T-helper 2 cell treated with Interferon-gamma antibody and Interleukin-4, amounts not matched to agents 5 μg/mL and 100 μg/mL, for 36 hours (primary cell): Measurements from ENCODE around the gene HSD17B3.
"Not testable (repeated sequence)": the region's sequence is repeated elsewhere in the genome, so short reads cannot be mapped to it uniquely, and the experiment has no call there.

Experiments used
- DNase-seq: peaks from one replicate; pipeline ENCODE4 v3.0.0; 2021; ENCODE audit warnings: low spot score
- H3K27ac Mint-ChIP-seq: one replicate; pipeline ENCODE4 v1.8.0; 2021; ENCODE audit warnings: mild to moderate bottlenecking, mixed read lengths
- H3K27me3 Mint-ChIP-seq: one replicate; pipeline ENCODE4 v1.8.0; 2021; ENCODE audit warnings: low read depth, mixed read lengths
- H3K36me3 Mint-ChIP-seq: one replicate; pipeline ENCODE4 v1.8.0; 2021; ENCODE audit warnings: low read depth, mixed read lengths
- H3K4me1 Mint-ChIP-seq: one replicate; pipeline ENCODE4 v1.8.0; 2021; ENCODE audit warnings: low read depth, mixed read lengths
- H3K4me3 Mint-ChIP-seq: one replicate; pipeline ENCODE4 v1.8.0; 2022; ENCODE audit warnings: mild to moderate bottlenecking, moderate library complexity, mixed read lengths
- H3K9me3 Mint-ChIP-seq: one replicate; pipeline ENCODE4 v1.8.0; 2021; ENCODE audit warnings: mixed read lengths

HSD17B3 gene

GRCh38 chr9:96322736-96323135, 20.8 kb upstream of the HSD17B3 start:
- not testable (repeated sequence) for H3K36me3 Mint-ChIP-seq, H3K27ac Mint-ChIP-seq, H3K4me1 Mint-ChIP-seq, H3K4me3 Mint-ChIP-seq, H3K9me3 Mint-ChIP-seq, DNase-seq, H3K27me3 Mint-ChIP-seq

GRCh38 chr9:96322210-96322609, 20.2 kb upstream of the HSD17B3 start:
- not testable (repeated sequence) for DNase-seq, H3K27me3 Mint-ChIP-seq

GRCh38 chr9:96321515-96321914, 19.5 kb upstream of the HSD17B3 start:
- Mint-ChIP-seq H3K27ac (no peak overlapping the region), H3K4me3 (no peak overlapping the region), H3K27me3 (no peaks in the 10 kb centered on the region)

More at GRCh38 chr9:96322210-96322609, 20.2 kb upstream of the HSD17B3 start:
- H3K9me3 Mint-ChIP-seq, H3K27ac Mint-ChIP-seq, H3K36me3 Mint-ChIP-seq, H3K4me1 Mint-ChIP-seq, H3K4me3 Mint-ChIP-seq: not testable (repeated sequence)

GRCh38 chr9:96320749-96321280, 18.8 kb upstream of the HSD17B3 start:
- H3K9me3 Mint-ChIP-seq, result no peaks in the 10 kb centered on the region
- no peak overlapping the region for H3K4me3 Mint-ChIP-seq
- H3K27me3 Mint-ChIP-seq, result no peaks in the 10 kb centered on the region
- H3K27ac Mint-ChIP-seq, result no peak overlapping the region
- no peak for DNase-seq
- H3K4me1 Mint-ChIP-seq, result no peaks in the 10 kb centered on the region
- no peaks in the 10 kb centered on the region for H3K36me3 Mint-ChIP-seq

More at GRCh38 chr9:96321515-96321914, 19.5 kb upstream of the HSD17B3 start:
- no peak for DNase-seq
- no peaks in the 10 kb centered on the region for H3K4me1 Mint-ChIP-seq
- H3K9me3 Mint-ChIP-seq, result no peaks in the 10 kb centered on the region
- no peaks in the 10 kb centered on the region for H3K36me3 Mint-ChIP-seq

DNA sequence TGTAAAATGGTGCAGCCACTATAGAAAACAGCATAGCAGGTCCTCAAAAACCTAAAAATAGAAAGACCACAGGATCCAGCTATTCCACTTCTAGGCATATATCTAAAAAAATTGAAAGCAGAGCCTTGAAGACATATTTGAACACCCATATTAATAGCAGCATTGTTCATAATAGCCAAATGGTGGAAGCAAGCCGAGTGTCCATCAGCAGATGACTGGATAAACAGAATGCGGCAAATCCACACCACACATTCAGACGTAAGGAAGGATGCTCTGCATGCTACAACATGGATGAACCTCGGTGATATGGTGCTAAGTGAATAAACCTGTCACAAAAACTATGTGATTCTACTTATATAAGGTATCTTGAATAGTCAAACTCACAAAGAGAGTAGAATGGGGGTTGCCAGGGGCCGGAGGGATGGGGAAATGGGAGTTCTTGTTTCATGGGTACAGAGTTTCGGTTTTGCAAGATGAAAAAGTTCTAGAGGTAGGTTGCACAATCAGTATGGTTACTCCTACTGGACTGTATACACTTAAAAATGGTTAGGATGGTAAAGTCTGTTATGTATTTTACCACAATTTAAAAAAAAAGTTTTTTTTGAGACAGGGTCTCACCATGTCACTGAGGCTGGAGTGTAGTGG, 17.1 kb upstream of the HSD17B3 start:
- Mint-ChIP-seq H3K27me3 (peaks cover 2% of the 10 kb centered on the region), H3K27ac (no peak overlapping the region), H3K36me3 (no peaks in the 10 kb centered on the region), H3K4me3 (no peak overlapping the region), H3K9me3 (no peaks in the 10 kb centered on the region), H3K4me1 (no peaks in the 10 kb centered on the region)
- DNase-seq, result no peak

DNA sequence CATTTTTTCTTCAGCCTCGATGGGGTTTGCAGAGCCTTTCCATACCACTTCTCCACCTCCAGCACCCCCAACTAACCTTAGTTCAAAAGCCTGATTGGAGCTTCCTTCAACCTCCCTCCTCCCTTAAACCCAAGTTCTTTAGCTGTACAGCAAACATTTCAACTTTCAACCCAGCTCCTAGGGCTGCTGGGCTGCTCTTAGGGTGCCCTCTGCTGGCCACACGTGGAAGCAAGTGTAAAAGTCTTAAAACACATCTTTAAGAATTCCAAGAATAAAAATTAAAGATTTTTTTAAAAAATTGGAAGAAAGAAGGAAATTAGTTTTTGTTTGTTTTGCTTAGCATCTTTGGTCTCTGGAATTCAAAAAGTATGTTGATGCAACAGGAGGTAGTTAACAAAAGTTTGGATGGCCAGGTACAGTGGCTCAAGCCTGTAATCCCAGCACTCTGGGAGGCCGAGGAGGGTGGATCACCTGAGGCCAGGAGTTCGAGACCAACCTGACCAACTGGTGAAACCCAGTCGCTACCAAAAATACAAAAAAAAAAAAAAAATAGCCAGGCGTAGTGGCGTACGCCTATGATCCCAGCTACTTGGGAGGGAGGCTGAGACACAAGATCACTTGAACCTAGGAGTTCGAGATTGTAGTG, 15.5 kb upstream of the HSD17B3 start:
- H3K27me3 Mint-ChIP-seq, result peaks cover 4% of the 10 kb centered on the region
- H3K4me3 Mint-ChIP-seq, result no peak overlapping the region
- no peaks in the 10 kb centered on the region for H3K36me3 Mint-ChIP-seq
- H3K4me1 Mint-ChIP-seq, result no peaks in the 10 kb centered on the region
- H3K9me3 Mint-ChIP-seq, result peaks cover 13% of the 10 kb centered on the region
- peak; percentile 6 for DNase-seq
- no peak overlapping the region for H3K27ac Mint-ChIP-seq

- no peak overlapping the region for H3K4me3 Mint-ChIP-seq
- H3K36me3 Mint-ChIP-seq, result no peaks in the 10 kb centered on the region
- no peak overlapping the region for H3K27ac Mint-ChIP-seq
- peaks cover 17% of the 10 kb centered on the region for H3K27me3 Mint-ChIP-seq
- DNase-seq, result no peak
- H3K4me1 Mint-ChIP-seq, result no peaks in the 10 kb centered on the region
- peaks cover 25% of the 10 kb centered on the region for H3K9me3 Mint-ChIP-seq
Observed at GRCh38 chr9:96309850-96310249, 7.9 kb upstream of the HSD17B3 start.

- not testable (repeated sequence) for H3K36me3 Mint-ChIP-seq, H3K4me3 Mint-ChIP-seq, H3K27ac Mint-ChIP-seq, H3K9me3 Mint-ChIP-seq, DNase-seq, H3K4me1 Mint-ChIP-seq
- peaks cover 12% of the 10 kb centered on the region for H3K27me3 Mint-ChIP-seq
Observed at GRCh38 chr9:96306958-96307357, 5.0 kb upstream of the HSD17B3 start.

DNA sequence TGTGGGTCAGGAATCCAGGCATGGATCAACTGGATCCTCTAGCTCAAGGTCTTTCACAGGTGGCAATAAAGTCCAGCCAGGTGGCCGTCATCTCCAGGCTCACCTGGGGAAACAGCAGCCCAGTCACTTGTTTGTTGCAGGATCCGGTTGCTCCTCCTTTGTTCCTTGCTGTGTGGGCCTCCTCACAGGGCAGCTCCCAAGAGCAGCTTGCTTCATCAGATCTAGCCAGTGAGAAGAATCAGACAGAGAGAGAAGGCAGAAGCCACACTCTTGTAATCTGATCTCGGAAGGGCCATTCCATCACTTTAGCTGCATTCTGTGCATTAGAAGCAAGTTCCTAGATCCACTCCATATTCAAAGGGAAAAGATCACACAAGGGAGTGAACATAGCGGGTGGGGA, 3.2 kb upstream of the HSD17B3 start:
- Mint-ChIP-seq H3K4me1 (no peaks in the 10 kb centered on the region), H3K27me3 (peaks cover 7% of the 10 kb centered on the region), H3K4me3 (no peak overlapping the region), H3K9me3 (no peaks in the 10 kb centered on the region), H3K36me3 (no peaks in the 10 kb centered on the region), H3K27ac (no peak overlapping the region)
- DNase-seq, result no peak

GRCh38 chr9:96304230-96304629, 2.3 kb upstream of the HSD17B3 start:
- Mint-ChIP-seq H3K27ac (no peak overlapping the region), H3K27me3 (peaks cover 7% of the 10 kb centered on the region), H3K4me1 (no peaks in the 10 kb centered on the region), H3K36me3 (no peaks in the 10 kb centered on the region), H3K4me3 (no peak overlapping the region), H3K9me3 (no peaks in the 10 kb centered on the region)
- no peak for DNase-seq

GRCh38 chr9:96299823-96300222, 2.2 kb downstream of the HSD17B3 start:
- no peak overlapping the region for H3K4me3 Mint-ChIP-seq
- no peaks in the 10 kb centered on the region for H3K4me1 Mint-ChIP-seq
- no peaks in the 10 kb centered on the region for H3K36me3 Mint-ChIP-seq
- H3K27me3 Mint-ChIP-seq, result peaks cover 5% of the 10 kb centered on the region
- no peak for DNase-seq
- H3K9me3 Mint-ChIP-seq, result no peaks in the 10 kb centered on the region
- H3K27ac Mint-ChIP-seq, result no peak overlapping the region

GRCh38 chr9:96294159-96294545, 7.8 kb downstream of the HSD17B3 start:
- no peaks in the 10 kb centered on the region for H3K36me3 Mint-ChIP-seq
- H3K4me1 Mint-ChIP-seq, result no peaks in the 10 kb centered on the region
- no peak overlapping the region for H3K27ac Mint-ChIP-seq
- peaks cover 3% of the 10 kb centered on the region for H3K27me3 Mint-ChIP-seq
- DNase-seq, result no peak
- H3K4me3 Mint-ChIP-seq, result no peak overlapping the region
- H3K9me3 Mint-ChIP-seq, result no peaks in the 10 kb centered on the region

DNA sequence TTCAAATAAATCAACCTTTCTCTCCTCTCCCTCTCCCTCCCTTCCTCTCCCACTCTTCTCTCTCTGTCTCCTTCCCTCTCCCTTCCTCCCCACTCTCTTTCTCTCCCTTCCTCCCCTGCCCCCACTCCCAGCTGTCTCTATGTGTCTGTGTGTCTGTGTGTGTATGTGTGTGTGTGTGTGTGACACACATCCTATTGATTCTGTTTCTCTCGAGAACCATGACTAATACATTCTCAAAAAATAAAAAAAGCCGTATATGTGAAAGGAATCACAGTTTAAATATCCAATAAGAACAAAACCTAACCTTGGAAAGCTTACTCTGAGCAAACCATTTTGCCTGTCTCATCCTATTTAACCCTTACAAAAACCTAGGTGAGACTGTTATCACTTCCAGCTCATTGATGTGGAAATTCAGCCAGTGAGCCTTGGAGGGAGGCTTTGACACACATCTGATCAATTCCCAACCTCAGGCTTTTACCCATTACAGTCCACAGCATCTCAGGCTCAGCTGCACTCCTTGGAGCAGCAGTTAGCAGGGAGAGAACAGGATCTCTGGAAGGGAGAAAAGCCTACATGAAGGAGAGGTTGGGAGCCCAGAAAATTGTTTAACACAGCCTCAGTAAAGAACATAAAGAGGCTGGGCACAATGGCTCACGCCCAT, 8.3 kb downstream of the HSD17B3 start:
- Mint-ChIP-seq H3K4me1 (no peaks in the 10 kb centered on the region), H3K27me3 (peaks cover 3% of the 10 kb centered on the region), H3K9me3 (no peaks in the 10 kb centered on the region), H3K27ac (no peak overlapping the region), H3K36me3 (no peaks in the 10 kb centered on the region), H3K4me3 (no peak overlapping the region)
- no peak for DNase-seq

- DNase-seq, result no peak
- no peak overlapping the region for H3K27ac Mint-ChIP-seq
- H3K36me3 Mint-ChIP-seq, result no peaks in the 10 kb centered on the region
- H3K4me1 Mint-ChIP-seq, result no peaks in the 10 kb centered on the region
- no peaks in the 10 kb centered on the region for H3K27me3 Mint-ChIP-seq
- H3K9me3 Mint-ChIP-seq, result peaks cover 10% of the 10 kb centered on the region
- H3K4me3 Mint-ChIP-seq, result no peak overlapping the region
Observed at GRCh38 chr9:96289392-96289791, 12.6 kb downstream of the HSD17B3 start.
